Tibial nerve (tissue), 4 donors: ENCODE data around the gene SH3BP4. TPM values are rescaled to one million over a fixed set of nuclear protein-coding genes. Genes with fewer than 3 reads are reported as not detected.

Source experiments
- DNase-seq, 2 donors: peaks; one replicate each; pipeline ENCODE4 v3.0.0-alpha.2; 2019; ENCODE audit warnings: low spot score in 2 of 2
- H3K27ac ChIP-seq, 4 donors: fragments of 200-600 bp; sonication (generic) in 3 of 4; one replicate each; pipeline ENCODE4 v1.5.1; 2017 to 2019; ENCODE audit warnings: mild to moderate bottlenecking in 1 of 4
- H3K27me3 ChIP-seq, 2 donors: fragments of 200-600 bp; sonication (generic) in 1 of 2; one replicate each; pipeline versions ENCODE4 v1.5.1 to v1.6.0; 2017 to 2019
- H3K36me3 ChIP-seq, 3 donors: fragments of 200-600 bp; sonication (generic); one replicate each; pipeline ENCODE4 v1.5.1; 2018 to 2019
- H3K4me1 ChIP-seq, 4 donors: fragments of 200-600 bp; sonication (generic) in 3 of 4; one replicate each; pipeline ENCODE4 v1.5.1; 2017 to 2019
- H3K4me3 ChIP-seq, 4 donors: fragments of 200-600 bp; sonication (generic) in 3 of 4; one replicate each; pipeline ENCODE4 v1.5.1; 2017 to 2019; ENCODE audit warnings: mild to moderate bottlenecking in 1 of 4, moderate library complexity in 1 of 4
- H3K9me3 ChIP-seq, 4 donors: fragments of 200-600 bp; sonication (generic) in 3 of 4; one replicate each; pipeline ENCODE4 v1.5.1; 2017 to 2019
- CTCF ChIP-seq, 5 experiments: fragments of 200-600 bp in 3 of 5; fragments of 450-650 bp in 2 of 5; sonication (generic) in 3 of 5; IDR thresholded peaks; one replicate each; pipeline ENCODE4 v1.5.1; 2016 to 2019; ENCODE audit warnings: antibody characterized with exemption in 5 of 5, mild to moderate bottlenecking in 3 of 5, moderate library complexity in 2 of 5
- EP300 ChIP-seq, 2 donors: sonication (generic); formaldehyde crosslinking; IDR thresholded peaks; one replicate each; pipeline ENCODE4 v1.6.1; 2017; ENCODE audit warnings: antibody characterized with exemption in 2 of 2, mild to moderate bottlenecking in 1 of 2
- POLR2A ChIP-seq, 2 donors: fragments of 450-650 bp; IDR thresholded peaks; one replicate each; pipeline ENCODE4 v1.6.1; 2017; ENCODE audit warnings: antibody characterized with exemption in 2 of 2, mild to moderate bottlenecking in 2 of 2, moderate library complexity in 2 of 2
- WGBS, 2 donors: methylation state at CpG; one replicate each; pipeline ENCODE4 v1.1.5; 2018; 5-methylcytosine and 5-hydroxymethylcytosine counted together
- total RNA-seq, 4 donors: library from RNA; depleted of rRNA; stranded (reverse); fragments of >200 nt; gene quantifications; one replicate each; pipeline ENCODE4 v1.1.0, GENCODE V29; 2016

Gene SH3BP4
- total RNA-seq, 4 donors from 2014 or later: 19.2 to 31.8 (median 24.3) TPM

- no peaks in the 10 kb centered on the region for H3K36me3 ChIP-seq
These were observed 14.5 kb downstream of the SH3BP4 start for GRCh38 chr2:234966340-234966739.

GRCh38 chr2:234967201-234967869 is 15.5 kb downstream of the SH3BP4 start:
- WGBS, 2 donors: 89 to 90% methylated on average over 12 to 14 of the region's 14 CpGs
- Histone ChIP-seq H3K27me3 (no peaks in the 10 kb centered on the region), H3K4me1 (peaks cover 0 to 27% (median 0%) of the 10 kb centered on the region in 4 donors), H3K4me3 (no peak overlapping the region), H3K9me3 (peaks cover 0 to 4% (median 0%) of the 10 kb centered on the region in 4 donors), H3K36me3 (no peaks in the 10 kb centered on the region), H3K27ac (no peak overlapping the region)
- TF ChIP-seq CTCF (IDR thresholded peaks at IDR 0.05) (no peak), EP300 (IDR thresholded peaks at IDR 0.05) (no peak), POLR2A (IDR thresholded peaks at IDR 0.05) (no peak)
- DNase-seq: no peak

More at GRCh38 chr2:234966340-234966739, 14.5 kb downstream of the SH3BP4 start:
- 86 to 89% methylated on average over 6 of the region's 6 CpGs for WGBS, 2 donors
- DNase-seq: no peak
- H3K4me1 ChIP-seq: peaks cover 0 to 27% (median 0%) of the 10 kb centered on the region in 4 donors
- H3K27ac ChIP-seq: no peak overlapping the region
- H3K9me3 ChIP-seq: peaks cover 0 to 4% (median 0%) of the 10 kb centered on the region in 4 donors
- H3K27me3 ChIP-seq: no peaks in the 10 kb centered on the region
- TF ChIP-seq POLR2A (IDR thresholded peaks at IDR 0.05) (no peak), EP300 (IDR thresholded peaks at IDR 0.05) (no peak), CTCF (IDR thresholded peaks at IDR 0.05) (no peak)
- H3K4me3 ChIP-seq: no peak overlapping the region

GRCh38 chr2:234967870-234968208 is 16.0 kb downstream of the SH3BP4 start:
- peaks cover 0 to 27% (median 0%) of the 10 kb centered on the region in 4 donors for H3K4me1 ChIP-seq
- H3K9me3 ChIP-seq: peaks cover 0 to 1% (median 0%) of the 10 kb centered on the region in 4 donors
- H3K36me3 ChIP-seq: no peaks in the 10 kb centered on the region
- WGBS, 2 donors: 87% methylated on average over 5 of the region's 5 CpGs
- TF ChIP-seq POLR2A (IDR thresholded peaks at IDR 0.05): no peak
- H3K4me3 ChIP-seq: no peak overlapping the region
- H3K27ac ChIP-seq: no peak overlapping the region
- no peak for DNase-seq
- H3K27me3 ChIP-seq: no peaks in the 10 kb centered on the region

GRCh38 chr2:234968631-234969305 is 17.0 kb downstream of the SH3BP4 start:
- WGBS, 2 donors: 55 to 59% methylated on average over 14 of the region's 14 CpGs
- H3K36me3 ChIP-seq: no peaks in the 10 kb centered on the region
- peaks cover 0 to 23% (median 0%) of the 10 kb centered on the region in 4 donors for H3K4me1 ChIP-seq
- no peaks in the 10 kb centered on the region for H3K9me3 ChIP-seq
- H3K27ac ChIP-seq: no peak overlapping the region
- no peaks in the 10 kb centered on the region for H3K27me3 ChIP-seq
- no peak overlapping the region for H3K4me3 ChIP-seq
- no peak for DNase-seq
- TF ChIP-seq POLR2A (IDR thresholded peaks at IDR 0.05) (no peak), CTCF (IDR thresholded peaks at IDR 0.05) (no peak), EP300 (IDR thresholded peaks at IDR 0.05) (no peak)

- Histone ChIP-seq H3K9me3 (no peaks in the 10 kb centered on the region), H3K4me1 (peaks cover 0 to 23% (median 0%) of the 10 kb centered on the region in 4 donors), H3K27me3 (no peaks in the 10 kb centered on the region), H3K36me3 (no peaks in the 10 kb centered on the region), H3K27ac (no peak overlapping the region), H3K4me3 (no peak overlapping the region)
- no peak for TF ChIP-seq POLR2A (IDR thresholded peaks at IDR 0.05)
- no peak for TF ChIP-seq CTCF (IDR thresholded peaks at IDR 0.05)
- no peak for TF ChIP-seq EP300 (IDR thresholded peaks at IDR 0.05)
- no peak for DNase-seq
- 59 to 61% methylated on average over 17 of the region's 17 CpGs for WGBS, 2 donors
These were observed 17.7 kb downstream of the SH3BP4 start for GRCh38 chr2:234969306-234970098.
